PFSK-1 (cell line): Measurements from ENCODE around the gene NUTF2.

Experiments used
- FOXP2 ChIP-seq: optimal IDR thresholded peaks from 2 replicates; pipeline ENCODE3; 2011; ENCODE audit warnings: borderline replicate concordance, control low read depth, inconsistent platforms; ENCODE audit not compliant: insufficient read depth; ENCODE audit errors: extremely low read length, extremely low read depth
- POLR2AphosphoS5 ChIP-seq: IDR thresholded peaks from 2 replicates; pipeline ENCODE4 v1.6.1; 2012; ENCODE audit warnings: low read depth, mild to moderate bottlenecking, control low read depth, low read length, moderate library complexity
- SIN3A ChIP-seq: IDR thresholded peaks from 2 replicates; pipeline ENCODE4 v1.6.1; 2012; ENCODE audit warnings: mild to moderate bottlenecking, low read length, moderate library complexity, borderline replicate concordance; ENCODE audit not compliant: insufficient read depth
- TAF1 ChIP-seq: IDR thresholded peaks from 2 replicates; pipeline ENCODE4 v1.6.1; 2012; ENCODE audit warnings: low read length, control low read depth, borderline replicate concordance; ENCODE audit not compliant: insufficient read depth
- TF ChIP-seq, protein P1 (sequence below), 2 experiments: IDR thresholded peaks; 2 replicates each; pipeline versions ENCODE4 v1.6.1 to v1.8.0; 2011 to 2012; ENCODE audit warnings: low read depth in 2 of 2, low read length in 2 of 2, control low read depth in 1 of 2, inconsistent platforms in 1 of 2, mild to moderate bottlenecking in 1 of 2, moderate library complexity in 1 of 2; ENCODE audit not compliant: insufficient read depth in 1 of 2

DNA sequence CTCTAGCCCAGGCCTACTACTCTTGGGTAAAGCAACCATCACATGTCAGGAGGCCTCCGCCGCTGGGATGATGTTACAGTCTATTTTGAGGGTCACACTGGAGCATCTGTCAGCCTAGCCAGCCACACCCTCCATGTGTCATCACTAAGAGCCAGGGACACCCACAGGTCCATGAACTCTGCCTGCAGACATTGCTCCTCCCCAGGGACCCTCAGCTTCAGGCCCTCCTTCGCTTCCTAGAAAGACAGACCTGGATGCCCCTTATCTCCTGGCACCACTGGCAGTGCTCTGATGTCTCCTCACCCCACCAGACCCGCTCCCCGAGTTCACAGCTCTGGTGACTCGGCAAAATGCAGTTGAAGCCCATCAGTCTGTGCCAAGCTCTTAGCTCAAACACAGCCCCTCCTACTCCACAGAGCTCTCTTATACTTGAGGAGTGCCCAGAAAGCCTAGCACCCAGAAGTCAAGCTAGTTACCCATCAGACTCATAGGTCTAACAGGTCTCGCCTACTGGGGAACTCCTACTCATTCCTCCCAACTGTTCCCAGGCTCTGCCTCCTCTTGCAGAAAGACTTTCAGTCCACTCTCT lies 46.3 kb upstream of the NUTF2 start:
- no peak for TF ChIP-seq POLR2AphosphoS5
- TF ChIP-seq TAF1 = no peak
- no peak for TF ChIP-seq SIN3A
- TF ChIP-seq, protein P1, sequence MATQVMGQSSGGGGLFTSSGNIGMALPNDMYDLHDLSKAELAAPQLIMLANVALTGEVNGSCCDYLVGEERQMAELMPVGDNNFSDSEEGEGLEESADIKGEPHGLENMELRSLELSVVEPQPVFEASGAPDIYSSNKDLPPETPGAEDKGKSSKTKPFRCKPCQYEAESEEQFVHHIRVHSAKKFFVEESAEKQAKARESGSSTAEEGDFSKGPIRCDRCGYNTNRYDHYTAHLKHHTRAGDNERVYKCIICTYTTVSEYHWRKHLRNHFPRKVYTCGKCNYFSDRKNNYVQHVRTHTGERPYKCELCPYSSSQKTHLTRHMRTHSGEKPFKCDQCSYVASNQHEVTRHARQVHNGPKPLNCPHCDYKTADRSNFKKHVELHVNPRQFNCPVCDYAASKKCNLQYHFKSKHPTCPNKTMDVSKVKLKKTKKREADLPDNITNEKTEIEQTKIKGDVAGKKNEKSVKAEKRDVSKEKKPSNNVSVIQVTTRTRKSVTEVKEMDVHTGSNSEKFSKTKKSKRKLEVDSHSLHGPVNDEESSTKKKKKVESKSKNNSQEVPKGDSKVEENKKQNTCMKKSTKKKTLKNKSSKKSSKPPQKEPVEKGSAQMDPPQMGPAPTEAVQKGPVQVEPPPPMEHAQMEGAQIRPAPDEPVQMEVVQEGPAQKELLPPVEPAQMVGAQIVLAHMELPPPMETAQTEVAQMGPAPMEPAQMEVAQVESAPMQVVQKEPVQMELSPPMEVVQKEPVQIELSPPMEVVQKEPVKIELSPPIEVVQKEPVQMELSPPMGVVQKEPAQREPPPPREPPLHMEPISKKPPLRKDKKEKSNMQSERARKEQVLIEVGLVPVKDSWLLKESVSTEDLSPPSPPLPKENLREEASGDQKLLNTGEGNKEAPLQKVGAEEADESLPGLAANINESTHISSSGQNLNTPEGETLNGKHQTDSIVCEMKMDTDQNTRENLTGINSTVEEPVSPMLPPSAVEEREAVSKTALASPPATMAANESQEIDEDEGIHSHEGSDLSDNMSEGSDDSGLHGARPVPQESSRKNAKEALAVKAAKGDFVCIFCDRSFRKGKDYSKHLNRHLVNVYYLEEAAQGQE (IDR thresholded peaks at IDR 0.05; ENCODE audit: insufficient read depth in 1 of 2, low read depth in 2 of 2, low read length in 2 of 2) = no peak
- no peak for TF ChIP-seq FOXP2
